ENCODE results near the gene CLIC4.
"Not testable (repeated sequence)": the region's sequence is repeated elsewhere in the genome, so short reads cannot be mapped to it uniquely, and the experiment has no call there.

Gene CLIC4

DNA sequence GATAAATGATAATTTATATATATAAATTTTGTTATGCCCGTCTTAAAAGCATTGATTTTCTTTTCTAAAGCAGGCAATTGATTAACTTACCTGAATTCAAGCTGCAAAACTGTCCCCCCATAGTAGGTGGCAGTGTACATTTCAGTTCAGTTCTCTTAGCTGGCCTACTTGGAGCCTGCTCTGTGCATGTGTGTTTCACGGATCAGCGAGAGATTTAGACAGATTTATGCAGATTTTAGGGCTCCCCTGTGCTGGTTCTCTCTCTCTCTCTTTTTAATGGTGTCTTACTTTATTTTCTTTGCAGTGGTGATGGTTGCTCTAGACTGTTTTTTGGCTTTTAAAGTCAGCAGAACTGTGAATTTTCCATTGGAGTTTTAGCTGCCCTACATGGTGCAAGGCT is 30.7 kb downstream of the CLIC4 start:
- DNase-seq = no peak

DNA sequence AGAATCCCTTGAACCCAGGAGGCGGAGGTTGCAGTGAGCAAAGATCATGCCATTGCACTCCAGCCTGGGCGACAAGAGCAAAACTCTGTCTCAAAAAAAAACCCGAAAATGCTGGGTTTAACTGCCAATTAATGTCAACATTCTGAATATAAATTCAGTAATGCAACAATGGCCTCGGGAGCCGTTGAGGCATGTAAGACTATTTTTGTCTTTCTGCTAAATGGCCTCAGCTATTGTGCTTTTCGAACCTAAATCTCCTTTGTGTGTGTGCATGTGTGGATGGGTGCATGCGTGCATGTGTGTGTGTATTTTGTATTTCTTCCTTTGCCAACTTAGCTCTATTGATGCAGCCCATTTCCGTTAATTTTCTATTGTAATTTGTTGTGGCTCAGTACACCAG is 31.6 kb downstream of the CLIC4 start:
- no peak for DNase-seq

DNA sequence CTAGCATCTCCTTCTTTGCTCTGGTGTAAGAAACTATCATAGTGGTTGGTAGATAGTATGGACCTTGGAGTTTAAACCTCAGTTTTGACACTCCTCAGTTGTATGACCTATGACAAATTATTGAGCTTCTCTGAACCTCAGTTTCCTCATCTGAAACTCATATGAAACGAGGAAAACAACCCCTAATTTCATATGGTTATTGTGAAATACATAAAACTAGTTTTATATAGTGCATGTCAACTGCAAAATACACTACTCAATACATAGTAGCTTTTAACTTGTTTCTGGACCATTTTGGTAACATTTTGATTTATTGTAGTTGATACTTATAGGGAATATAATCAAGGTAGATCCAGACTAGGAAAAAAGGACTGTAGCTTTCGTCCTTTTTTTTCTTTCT is 32.9 kb downstream of the CLIC4 start:
- DNase-seq = no peak

DNA sequence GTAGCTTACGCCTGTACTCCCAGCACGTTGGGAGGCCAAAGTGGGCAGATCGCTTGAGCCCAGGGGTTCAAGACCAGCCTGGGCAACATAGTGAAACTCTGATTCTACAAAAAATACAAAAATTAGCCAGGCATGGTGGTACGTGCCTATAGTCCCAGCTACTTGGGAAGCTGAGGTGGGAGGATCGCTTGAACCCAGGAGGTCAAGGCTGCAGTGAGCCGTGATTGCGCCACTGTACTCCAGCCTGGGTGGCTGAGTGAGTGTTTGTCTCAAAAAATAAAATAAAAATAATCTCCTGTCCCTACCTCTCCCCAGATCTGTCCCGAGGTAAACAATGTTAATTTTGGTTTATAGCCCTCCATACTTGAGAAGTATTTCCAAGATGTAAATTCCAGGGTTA is 34.0 kb downstream of the CLIC4 start:
- DNase-seq = not testable (repeated sequence)

DNA sequence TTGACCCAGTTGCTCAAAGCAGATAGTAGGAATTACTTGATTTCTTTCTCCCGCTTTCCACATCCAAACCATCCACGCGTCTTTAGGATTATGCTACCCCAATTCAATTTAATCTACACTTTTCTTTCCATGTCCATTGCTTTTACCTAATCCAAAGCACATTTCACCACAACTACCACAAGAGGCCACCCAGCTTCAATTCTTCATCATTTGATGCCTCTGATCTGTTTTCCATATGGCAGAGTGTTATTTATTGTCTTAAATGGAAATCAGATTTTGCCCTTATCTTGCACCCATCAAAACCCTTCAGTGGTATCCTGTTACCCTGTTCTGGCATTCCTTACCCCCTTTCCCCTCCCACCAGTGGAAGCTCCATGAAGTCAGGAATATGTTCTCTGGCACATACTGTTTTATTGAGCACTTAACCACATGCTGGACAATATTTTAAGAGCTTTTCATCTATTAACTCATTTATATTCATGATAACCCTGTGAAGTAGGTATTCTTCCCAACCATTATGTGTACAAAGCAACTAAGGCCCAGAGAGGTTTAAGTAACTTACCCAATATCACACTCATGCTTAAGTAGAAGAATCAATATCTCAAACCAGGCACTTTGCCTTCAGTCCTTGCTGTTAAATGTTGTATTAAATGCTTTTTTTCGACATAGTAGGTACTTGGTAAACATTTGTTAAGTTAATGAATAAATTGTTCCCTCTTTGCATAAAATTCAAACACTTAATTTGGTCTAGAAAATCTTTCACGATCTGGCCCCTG is 34.6 kb downstream of the CLIC4 start:
- no peak for DNase-seq

DNA sequence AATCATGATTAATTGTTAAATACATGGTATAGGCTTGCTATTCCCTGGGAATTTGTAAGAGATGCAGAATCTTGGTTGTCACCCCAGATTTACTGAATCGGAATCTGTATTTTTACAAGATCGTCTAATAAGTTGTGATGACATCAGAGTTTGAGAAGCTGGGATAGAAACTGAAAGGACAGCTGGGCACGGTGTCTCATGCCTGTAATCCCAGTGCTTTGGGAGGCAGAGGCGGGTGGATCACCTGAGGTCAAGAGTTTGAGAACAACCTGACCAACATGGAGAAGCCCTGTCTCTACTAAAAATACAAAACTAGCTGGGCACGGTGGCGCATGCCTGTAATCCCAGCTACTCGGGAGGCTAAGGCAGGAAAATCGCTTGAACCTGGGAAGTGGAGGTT is 35.4 kb downstream of the CLIC4 start:
- not testable (repeated sequence) for DNase-seq

DNA sequence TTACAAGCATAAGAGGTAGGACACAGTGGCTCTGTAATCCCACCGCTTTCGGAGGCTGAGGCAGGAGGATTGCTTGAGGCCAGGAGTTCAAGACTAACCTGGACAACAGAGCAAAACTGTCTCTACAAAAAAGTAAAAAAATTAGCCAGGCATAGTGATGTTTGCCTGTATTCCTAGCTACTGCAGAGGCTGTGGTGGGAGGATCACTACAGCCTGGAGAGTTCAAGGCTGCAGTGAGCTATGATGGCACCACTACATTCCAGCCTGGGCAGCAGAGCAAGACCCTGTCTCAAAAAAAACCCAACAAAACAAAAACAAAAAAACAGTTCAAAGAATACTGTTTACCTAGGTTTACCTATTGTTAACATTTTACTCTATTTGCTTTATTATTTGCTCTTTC is 37.4 kb downstream of the CLIC4 start:
- DNase-seq = no peak

DNA sequence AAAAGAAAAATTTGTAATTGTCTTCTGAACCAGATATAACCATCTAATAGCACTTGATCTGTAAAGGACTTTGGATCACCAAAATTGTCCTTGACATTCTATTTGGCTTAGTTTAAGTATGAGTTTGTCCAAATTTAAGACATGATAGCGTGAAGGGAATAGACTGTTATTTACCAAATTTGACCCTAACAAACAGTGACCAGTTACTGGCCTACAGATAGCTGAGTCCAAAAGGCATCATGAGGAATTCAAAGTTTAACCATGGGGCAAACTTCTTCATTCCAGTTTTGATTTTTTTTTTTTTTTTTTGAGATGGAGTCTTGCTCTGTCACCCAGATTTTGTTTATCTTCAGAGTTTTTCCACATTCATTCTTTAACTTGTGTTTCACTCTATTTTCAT is 38.5 kb downstream of the CLIC4 start:
- no peak for DNase-seq

DNA sequence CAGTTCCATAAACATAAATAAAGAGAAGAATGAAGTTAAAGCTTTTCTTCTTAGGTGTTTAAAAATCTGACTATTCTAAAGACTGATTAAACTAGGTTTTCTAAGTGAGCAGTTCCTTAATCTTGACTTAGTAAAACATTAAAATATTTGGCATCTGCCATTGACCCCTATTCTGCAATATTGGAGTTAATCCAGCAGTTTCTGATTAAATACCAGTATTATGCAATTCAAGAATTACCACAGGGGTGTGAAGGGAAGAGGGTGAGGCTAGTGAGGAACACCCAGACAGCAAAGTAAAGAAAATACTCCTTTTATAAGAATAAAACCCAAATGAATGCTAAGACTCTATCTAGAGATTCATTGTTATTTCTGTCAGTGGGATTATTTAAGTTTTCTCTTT is 40.9 kb downstream of the CLIC4 start:
- DNase-seq = peak; percentile 53

DNA sequence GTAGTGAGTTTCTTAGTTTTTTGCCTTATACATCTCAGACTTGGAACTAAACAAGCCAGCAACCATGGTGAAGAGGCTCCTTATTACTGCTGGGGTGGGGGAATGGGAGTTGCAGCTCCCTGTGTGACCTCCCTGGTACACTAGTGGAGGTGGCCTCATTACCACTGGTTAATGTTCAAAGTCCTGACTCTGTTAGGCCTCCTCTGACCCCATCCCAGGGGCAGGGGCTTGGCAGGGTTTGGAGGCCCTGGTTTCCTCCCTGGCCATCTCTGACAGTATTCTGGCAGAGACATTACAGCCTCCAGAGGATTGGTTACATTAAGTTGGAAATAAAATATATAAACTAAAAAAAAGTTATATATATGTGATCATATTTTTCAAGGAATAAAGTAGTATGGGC is 45.2 kb downstream of the CLIC4 start:
- DNase-seq = no peak

DNA sequence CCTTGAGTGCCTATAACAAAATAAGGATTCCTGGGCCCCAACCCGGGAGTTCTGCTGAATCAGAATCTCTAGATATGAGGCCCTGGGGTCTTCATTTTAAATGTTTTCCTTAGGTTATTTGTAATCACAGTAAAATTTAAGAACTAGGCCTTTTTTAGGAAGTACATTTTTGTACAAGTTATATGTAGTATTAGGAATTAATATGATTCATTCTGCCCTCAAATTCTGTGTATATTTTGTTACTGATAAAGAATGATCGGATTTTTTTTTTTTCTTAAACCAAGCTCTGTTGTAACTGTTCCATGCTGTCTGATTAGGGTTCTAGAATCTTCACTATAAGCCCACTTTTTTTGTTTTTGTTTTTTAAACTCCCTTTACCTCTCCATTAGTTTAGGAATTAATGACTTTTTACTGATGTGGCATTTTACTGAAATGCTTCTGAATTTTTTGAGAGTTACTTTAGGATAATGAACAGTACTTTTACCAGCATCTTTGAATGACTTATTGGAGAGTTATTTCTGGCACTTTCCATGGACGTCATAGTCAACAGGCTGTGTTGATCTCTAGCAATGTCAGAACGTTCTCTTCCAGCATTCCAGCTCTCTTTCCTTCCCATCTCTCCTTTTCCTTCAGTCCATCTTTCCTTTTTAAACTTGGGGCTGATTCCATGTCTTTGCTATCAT is 48.3 kb downstream of the CLIC4 start:
- DNase-seq = peak; percentile 50

DNA sequence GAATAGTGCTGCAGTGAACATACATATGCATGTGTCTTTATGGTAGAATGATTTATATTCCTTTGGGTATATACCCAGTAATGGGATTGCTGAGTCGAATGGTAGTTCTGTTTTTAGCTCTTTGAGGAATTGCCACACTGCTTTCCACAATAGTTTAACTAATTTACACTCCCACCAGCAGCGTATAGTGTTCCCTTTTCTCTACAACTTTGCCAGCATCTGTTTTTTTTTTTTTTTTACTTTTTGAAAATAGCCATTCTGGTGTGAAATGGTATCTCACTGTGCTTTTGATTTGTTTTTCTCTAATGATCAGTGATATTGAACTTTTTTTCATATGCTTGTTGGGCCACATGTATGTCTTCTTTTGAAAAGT is 48.9 kb downstream of the CLIC4 start:
- DNase-seq = not testable (repeated sequence)

DNA sequence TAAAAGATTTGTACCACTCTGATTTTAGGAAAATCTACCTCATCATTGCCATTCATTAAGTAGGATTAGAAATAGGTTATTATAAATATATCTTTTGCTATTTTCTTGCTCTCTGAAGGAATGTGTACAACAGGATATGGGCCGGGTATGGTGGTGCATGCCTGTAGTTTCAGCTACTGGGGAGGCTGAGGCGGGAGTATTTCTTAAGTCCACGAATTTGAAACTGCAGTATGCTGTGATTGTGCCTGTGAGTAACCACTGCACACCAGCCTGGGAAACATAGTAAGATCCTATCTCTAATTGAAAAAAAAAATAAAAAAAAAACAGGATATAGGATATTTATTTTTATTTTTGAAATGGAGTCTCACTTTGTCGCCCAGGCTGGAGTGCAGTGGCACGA is 50.0 kb downstream of the CLIC4 start:
- peak; percentile 46 for DNase-seq

DNA sequence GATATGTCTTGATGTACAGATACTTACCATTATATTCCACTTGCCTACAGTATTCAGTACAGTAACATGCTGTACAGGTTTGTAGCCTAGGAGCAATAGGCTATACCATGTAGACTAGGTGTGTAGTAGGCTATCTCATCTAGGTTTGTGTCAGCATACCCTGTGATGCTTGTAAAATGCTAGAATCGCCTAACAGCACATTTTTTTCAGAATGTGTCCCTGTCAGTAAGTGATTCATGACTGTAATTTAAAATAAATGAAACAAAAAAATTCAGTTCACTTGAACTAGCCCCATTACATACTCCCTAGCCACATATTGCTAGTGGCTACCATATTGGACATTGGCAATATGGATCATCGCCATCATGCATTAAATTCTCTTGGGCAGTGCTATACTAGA is 51.3 kb downstream of the CLIC4 start:
- DNase-seq = no peak

DNA sequence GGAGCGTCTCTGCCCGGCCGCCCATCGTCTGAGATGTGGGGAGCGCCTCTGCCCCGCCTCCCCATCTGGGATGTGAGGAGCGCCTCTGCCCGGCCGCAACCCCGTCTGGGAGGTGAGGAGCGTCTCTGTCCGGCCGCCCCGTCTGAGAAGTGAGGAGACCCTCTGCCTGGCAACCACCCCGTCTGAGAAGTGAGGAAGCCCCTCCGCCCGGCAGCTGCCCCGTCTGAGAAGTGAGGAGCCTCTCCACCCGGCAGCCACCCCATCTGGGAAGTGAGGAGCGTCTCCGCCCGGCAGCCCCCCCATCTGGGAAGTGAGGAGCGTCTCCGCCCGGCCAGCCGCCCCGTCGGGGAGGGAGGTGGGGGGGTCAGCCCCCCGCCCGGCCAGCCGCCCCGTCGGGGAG is 54.0 kb downstream of the CLIC4 start:
- not testable (repeated sequence) for DNase-seq

DNA sequence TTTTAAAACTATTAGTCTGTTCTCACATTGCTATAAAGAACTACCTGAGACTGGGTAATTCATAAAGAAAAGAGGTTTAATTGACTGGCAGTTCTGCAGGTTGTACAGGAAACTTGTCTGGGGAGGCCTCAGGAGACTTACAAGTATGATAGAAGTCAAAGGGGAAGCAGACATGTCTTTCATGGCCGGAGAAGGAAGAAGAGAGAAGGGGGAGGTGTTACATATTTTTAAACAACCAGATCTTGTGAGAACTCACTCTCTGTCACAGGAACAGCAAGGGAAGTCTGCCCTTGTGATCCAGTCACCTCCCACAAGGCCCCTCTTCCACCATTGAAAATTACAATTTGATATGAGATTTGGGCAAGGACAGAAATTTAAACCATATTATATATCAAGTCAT is 55.9 kb downstream of the CLIC4 start:
- DNase-seq = no peak

DNA sequence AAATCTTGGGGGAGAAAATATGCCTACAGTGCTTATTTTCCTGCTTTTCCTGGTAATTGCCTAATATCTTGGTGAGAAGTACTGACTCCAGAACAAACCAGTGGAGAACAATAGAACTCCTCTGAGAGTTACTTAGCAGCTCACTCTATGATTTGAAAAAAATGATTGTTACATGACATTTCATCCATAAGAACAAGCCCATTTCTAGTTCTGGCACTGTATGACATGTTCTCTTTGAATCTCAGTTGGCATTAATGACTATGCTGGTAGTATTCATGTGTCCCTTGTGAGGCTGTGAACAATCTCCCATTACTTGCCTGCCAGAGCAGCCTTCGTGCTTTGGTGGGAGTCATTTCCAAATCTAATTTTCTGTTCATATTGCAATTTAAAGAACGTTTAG is 58.0 kb downstream of the CLIC4 start:
- DNase-seq = no peak

DNA sequence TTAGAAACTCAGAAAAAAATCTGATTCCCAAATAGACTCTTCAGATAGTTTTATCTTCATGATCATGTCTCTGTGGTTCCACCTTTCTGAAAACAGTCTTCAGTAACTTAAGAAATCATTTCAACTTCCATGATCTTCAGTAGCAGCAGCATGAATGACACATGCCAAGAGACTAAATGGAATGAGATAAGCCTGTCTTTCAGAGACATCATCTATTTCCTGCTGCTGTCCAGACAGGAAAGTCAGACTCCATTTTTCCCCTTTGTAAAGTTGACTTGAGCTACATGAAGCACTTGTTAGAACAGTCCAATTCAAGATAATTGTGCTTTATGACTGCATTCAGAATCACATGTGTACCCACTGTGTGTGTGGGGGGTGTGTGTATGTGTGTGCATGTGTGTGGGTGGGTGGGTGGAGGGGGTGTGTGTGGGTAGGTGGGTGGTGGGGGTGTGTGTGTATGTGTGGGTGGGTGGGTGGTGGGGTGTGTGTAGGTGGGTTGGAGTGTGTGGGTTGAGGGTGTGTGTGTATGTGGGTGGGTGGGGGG is 58.8 kb downstream of the CLIC4 start:
- DNase-seq = no peak

DNA sequence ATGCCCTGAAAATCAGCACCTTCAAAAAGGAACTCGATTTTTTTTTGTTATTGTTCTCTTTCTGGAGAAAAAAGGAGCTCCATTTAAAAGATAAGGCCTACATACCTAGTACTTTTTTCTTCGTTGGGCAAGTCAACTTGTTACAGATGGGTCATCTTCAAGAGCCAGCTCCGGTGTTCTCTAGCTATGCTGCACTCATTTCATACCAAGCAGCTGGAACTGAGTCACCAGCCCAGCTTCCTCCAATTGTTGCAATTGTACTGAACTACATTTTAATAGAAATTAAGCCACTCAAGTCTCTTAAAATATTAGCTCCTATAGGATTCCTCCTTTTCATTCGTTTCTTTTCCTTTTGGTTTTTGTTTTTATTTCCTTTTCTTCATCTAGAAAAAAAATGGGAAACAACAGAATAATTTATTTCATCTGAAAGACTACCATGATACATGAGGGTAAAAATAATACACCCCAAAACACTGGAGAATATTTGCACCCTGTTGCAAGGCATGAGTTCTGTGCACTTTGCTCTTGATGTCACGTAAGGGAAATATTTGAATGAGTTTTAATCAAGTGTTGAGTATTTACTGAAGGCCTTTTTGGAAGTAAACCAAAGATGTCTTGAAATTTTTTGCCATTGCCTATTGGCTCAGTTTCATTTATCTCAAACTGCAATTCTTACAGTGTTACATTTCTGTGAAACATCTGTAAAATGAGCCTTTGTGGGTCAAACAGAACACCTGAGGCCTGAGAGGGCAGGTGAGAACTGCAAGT is 60.5 kb downstream of the CLIC4 start:
- peak; percentile 45 for DNase-seq

DNA sequence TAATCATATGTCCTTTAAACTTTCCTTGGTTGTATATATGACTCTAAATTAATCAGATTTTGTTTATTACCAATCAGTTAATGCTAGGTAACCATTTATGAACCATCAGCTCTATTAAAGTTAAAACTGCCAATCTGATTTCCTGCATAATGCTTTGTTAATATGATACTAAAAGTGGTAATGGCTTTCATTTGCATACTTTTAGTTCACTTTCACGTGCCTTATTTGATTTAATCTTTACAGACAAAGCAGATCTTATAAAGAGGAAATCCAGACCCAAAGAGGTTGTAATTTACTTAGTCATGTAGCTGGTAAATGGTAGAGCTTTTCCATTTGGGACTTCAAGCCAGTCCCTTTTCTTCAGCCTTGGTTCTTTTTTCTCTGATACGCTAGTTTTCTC is 61.3 kb downstream of the CLIC4 start:
- DNase-seq = no peak

DNA sequence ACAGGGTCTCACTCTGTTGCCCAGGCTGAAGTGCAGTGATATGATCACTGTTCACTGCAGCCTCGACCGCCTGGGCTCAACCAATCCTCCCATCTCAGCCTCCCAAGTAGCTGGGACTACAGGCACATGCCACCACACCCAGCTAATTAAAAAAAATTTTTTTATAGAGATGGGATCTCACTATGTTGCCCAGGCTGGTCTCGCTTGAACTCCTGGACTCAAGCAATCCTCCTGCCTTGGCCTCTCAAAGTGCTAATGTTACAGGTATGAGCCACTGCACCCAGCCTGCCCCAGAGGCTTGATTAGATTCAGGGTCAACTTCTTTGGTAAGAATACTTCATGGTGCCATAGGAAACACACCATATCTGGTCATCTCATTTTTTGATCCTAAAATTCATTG is 66.2 kb downstream of the CLIC4 start:
- not testable (repeated sequence) for DNase-seq

DNA sequence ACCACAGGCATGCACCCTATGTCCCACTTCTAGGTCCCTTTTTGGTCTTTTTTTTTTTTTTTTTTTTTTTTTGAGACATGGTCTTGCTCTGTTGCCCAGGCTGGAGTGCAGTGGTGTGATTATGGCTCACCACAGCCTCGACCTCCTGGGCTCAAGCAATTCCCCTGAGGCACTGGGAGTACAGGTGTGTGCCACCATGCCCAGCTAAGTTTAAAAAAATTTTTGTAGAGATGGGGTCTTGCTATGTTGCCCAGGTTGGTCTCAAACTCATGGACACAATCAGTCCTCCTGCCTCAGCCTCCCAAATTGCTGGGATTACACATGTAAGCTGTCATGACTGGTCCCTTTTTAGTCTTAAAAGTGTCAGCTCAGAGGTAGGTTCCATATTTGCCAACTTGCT is 75.0 kb downstream of the CLIC4 start:
- DNase-seq = not testable (repeated sequence)

DNA sequence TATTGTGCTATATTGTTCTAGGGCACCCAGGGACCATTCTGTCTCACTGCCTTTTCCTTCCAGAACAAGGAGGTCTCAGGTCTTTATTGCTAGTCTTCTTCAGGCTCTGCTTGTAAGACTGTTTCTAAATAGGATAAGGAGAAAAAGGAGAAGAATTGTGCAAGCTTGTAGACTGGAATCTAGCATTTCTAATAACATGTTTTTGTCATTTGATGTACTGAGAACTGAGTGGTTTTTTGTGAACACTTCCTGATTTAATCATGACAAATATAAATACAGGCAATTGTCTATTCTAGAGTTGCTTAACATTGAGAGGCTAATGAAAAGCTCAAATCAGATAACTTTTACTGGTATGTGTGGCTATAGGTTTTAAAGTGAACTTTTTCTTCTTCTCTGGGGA is 77.6 kb downstream of the CLIC4 start:
- no peak for DNase-seq

DNA sequence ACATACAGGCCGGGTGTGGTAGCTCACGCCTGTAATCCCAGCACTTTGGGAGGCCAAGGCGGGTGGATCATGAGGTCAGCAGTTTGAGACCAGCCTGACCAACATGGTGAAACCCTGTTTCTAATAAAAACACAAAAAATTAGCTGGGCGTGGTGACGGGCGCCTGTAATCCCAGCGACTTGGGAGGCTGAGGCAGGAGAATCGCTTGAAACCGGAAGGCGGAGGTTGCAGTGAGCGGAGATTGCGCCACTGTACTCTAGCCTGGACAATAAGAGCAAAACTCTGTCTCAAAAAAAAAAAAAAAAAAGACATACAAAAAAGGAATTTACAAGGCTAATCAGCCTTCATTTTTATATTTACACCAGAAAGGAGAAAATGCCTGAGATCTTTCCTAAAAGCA is 78.2 kb downstream of the CLIC4 start:
- not testable (repeated sequence) for DNase-seq

Data from NCI-H226 (cell line).